Tibial nerve (tissue), 3 donors: ENCODE data around the gene CYB5B.

Experiments
- CTCF ChIP-seq, 5 experiments: fragments of 200-600 bp in 3 of 5; fragments of 450-650 bp in 2 of 5; sonication (generic) in 3 of 5; IDR thresholded peaks; one replicate each; pipeline ENCODE4 v1.5.1; 2016 to 2019; ENCODE audit warnings: antibody characterized with exemption in 5 of 5, mild to moderate bottlenecking in 3 of 5, moderate library complexity in 2 of 5
- POLR2A ChIP-seq, 2 donors: fragments of 450-650 bp; IDR thresholded peaks; one replicate each; pipeline ENCODE4 v1.6.1; 2017; ENCODE audit warnings: antibody characterized with exemption in 2 of 2, mild to moderate bottlenecking in 2 of 2, moderate library complexity in 2 of 2

GRCh38 chr16:69463876-69464275, 39.5 kb downstream of the CYB5B start:
- no peak for TF ChIP-seq CTCF (IDR thresholded peaks at IDR 0.05)
- TF ChIP-seq POLR2A (IDR thresholded peaks at IDR 0.05), result no peak
